Osteoblast (primary cell): ENCODE measurements around the gene ASTN2. TPM values are rescaled to one million over a fixed set of nuclear protein-coding genes. Genes with fewer than 3 reads are reported as not detected.

ENCODE experiments used
- DNase-seq: peaks from one replicate; pipeline ENCODE4 v3.0.0; 2011; ENCODE audit warnings: low spot score, mixed read lengths; ENCODE audit not compliant: insufficient read length; ENCODE audit errors: missing footprints
- H2AFZ ChIP-seq: 2 replicates; pipeline ENCODE4 v1.6.0; 2011; ENCODE audit warnings: mild to moderate bottlenecking, low read length
- H3K27ac ChIP-seq: 2 replicates; pipeline ENCODE4 v1.5.1; 2011; ENCODE audit warnings: mild to moderate bottlenecking, low read depth, low read length, moderate library complexity
- H3K27me3 ChIP-seq: 2 replicates; pipeline ENCODE4 v1.6.0; 2012; ENCODE audit warnings: mild to moderate bottlenecking, control low read depth, inconsistent platforms, low read length, moderate library complexity; ENCODE audit not compliant: insufficient read depth
- H3K36me3 ChIP-seq: 2 replicates; pipeline ENCODE4 v1.5.1; 2011; ENCODE audit warnings: mild to moderate bottlenecking, low read length, control low read depth, moderate library complexity; ENCODE audit not compliant: insufficient read depth
- H3K4me1 ChIP-seq: 2 replicates; pipeline ENCODE4 v1.5.1; 2011; ENCODE audit warnings: mild to moderate bottlenecking, low read length, control low read depth, moderate library complexity; ENCODE audit not compliant: insufficient read depth
- H3K4me2 ChIP-seq: 2 replicates; pipeline ENCODE4 v1.6.0; 2011; ENCODE audit warnings: mild to moderate bottlenecking, low read length; ENCODE audit not compliant: insufficient read depth
- H3K4me3 ChIP-seq: fragments of 200-600 bp; sonication (generic); 3 replicates; pipeline ENCODE4 v1.5.1; 2012; ENCODE audit warnings: mild to moderate bottlenecking, low read length, inconsistent platforms; ENCODE audit not compliant: insufficient read depth
- H3K79me2 ChIP-seq: 2 replicates; pipeline ENCODE4 v1.6.0; 2012; ENCODE audit warnings: mild to moderate bottlenecking, low read length, control low read depth, inconsistent platforms; ENCODE audit not compliant: insufficient read depth
- H3K9me3 ChIP-seq: 2 replicates; pipeline ENCODE4 v1.5.1; 2011; ENCODE audit warnings: low read depth, low read length, control low read depth
- H4K20me1 ChIP-seq: 2 replicates; pipeline ENCODE4 v1.6.0; 2012; ENCODE audit warnings: mild to moderate bottlenecking, low read length, control low read depth; ENCODE audit not compliant: insufficient read depth
- total RNA-seq: library from RNA; depleted of rRNA; stranded (reverse); fragments of >200 nt; gene quantifications from 2 replicates; pipeline ENCODE4 v1.2.3, GENCODE V29; 2012
- TF ChIP-seq, protein P1 (sequence below): IDR thresholded peaks from 2 replicates; pipeline ENCODE4 v1.5.1; 2011; ENCODE audit warnings: mild to moderate bottlenecking, low read depth, low read length, moderate library complexity; ENCODE audit errors: extremely low read depth

The ASTN2 gene
- total RNA-seq, 1 donor, result 4.7 TPM

DNA sequence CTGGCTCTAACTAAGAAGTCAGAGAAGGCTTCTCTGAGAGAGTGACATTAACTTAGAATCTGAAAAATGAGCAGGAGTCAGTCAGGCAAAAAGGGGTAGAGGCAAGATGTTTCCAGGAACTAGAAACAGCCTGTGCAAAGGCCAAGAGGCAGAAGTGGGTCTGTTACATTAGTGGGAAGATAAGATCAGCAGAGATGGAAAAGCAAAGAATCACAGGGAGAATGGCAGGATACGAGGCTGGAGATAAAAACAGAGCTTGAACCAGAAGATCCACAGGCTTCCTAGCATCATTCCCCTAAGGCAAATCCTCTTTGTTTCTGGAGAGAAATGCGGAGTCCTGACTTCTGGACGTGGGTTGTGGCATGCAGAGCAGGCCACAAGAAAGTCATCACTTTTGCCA, 27.4 kb downstream of the ASTN2 start:
- H3K4me2 ChIP-seq, result no peak overlapping the region
- H3K79me2 ChIP-seq, result no peaks in the 10 kb centered on the region
- no peak overlapping the region for H2AFZ ChIP-seq
- H3K9me3 ChIP-seq, result no peaks in the 10 kb centered on the region
- H3K27me3 ChIP-seq, result no peaks in the 10 kb centered on the region
- no peaks in the 10 kb centered on the region for H3K4me1 ChIP-seq
- TF ChIP-seq, protein P1, sequence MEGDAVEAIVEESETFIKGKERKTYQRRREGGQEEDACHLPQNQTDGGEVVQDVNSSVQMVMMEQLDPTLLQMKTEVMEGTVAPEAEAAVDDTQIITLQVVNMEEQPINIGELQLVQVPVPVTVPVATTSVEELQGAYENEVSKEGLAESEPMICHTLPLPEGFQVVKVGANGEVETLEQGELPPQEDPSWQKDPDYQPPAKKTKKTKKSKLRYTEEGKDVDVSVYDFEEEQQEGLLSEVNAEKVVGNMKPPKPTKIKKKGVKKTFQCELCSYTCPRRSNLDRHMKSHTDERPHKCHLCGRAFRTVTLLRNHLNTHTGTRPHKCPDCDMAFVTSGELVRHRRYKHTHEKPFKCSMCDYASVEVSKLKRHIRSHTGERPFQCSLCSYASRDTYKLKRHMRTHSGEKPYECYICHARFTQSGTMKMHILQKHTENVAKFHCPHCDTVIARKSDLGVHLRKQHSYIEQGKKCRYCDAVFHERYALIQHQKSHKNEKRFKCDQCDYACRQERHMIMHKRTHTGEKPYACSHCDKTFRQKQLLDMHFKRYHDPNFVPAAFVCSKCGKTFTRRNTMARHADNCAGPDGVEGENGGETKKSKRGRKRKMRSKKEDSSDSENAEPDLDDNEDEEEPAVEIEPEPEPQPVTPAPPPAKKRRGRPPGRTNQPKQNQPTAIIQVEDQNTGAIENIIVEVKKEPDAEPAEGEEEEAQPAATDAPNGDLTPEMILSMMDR, result no peak
- H3K36me3 ChIP-seq, result no peaks in the 10 kb centered on the region
- H4K20me1 ChIP-seq, result no peaks in the 10 kb centered on the region
- DNase-seq, result no peak
- H3K4me3 ChIP-seq, result no peak overlapping the region
- no peak overlapping the region for H3K27ac ChIP-seq

DNA sequence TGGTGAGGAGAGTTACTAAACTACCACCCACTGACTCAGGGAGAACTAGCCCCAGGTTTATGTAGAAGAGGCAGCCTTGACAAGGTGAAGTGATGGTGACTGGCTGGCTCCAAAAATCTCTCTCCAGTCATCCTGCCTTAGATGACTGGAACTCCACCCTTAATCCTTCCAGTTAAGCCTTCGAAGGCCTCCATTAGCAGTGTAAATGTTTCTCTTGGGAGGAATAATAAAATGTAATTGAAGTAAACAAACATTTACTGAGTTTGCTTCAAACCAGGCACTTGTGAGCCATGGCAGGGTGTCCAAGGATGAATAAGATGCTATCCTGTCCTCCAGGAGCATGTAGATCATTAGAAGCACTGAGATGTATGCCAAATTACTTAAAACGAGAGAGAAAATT, 35.5 kb downstream of the ASTN2 start:
- Histone ChIP-seq H3K36me3 (no peaks in the 10 kb centered on the region), H3K79me2 (no peaks in the 10 kb centered on the region)
- DNase-seq, result no peak

DNA sequence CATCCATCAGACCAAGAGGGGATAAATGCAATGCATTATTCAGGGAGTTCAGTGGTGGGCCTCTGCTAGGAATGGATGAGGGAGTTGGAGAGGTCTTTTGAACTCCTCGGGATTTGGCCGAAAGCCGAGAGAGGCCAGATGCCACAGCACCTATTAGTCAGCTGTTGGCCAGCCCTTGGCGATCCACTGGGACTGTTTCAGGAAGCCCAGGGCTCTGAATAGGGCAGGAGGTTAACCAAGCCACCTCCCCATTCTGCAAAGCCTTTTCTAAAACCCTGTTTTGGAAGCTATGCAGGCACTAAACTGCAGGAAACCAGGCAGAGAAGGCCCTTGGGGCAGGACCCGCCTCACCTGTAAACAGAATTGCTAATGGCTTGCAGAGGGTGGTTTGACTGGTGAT, 37.8 kb downstream of the ASTN2 start:
- no peaks in the 10 kb centered on the region for H3K9me3 ChIP-seq
- H3K36me3 ChIP-seq, result no peaks in the 10 kb centered on the region
- H2AFZ ChIP-seq, result no peak overlapping the region
- H3K4me3 ChIP-seq, result no peak overlapping the region
- no peaks in the 10 kb centered on the region for H3K27me3 ChIP-seq
- no peaks in the 10 kb centered on the region for H4K20me1 ChIP-seq
- H3K4me1 ChIP-seq, result no peaks in the 10 kb centered on the region
- TF ChIP-seq, protein P1, result no peak
- no peak overlapping the region for H3K4me2 ChIP-seq
- no peaks in the 10 kb centered on the region for H3K79me2 ChIP-seq
- no peak for DNase-seq
- H3K27ac ChIP-seq, result no peak overlapping the region

More for the DNA sequence above, 35.5 kb downstream of the ASTN2 start:
- H3K27me3 ChIP-seq, result no peaks in the 10 kb centered on the region
- H3K4me3 ChIP-seq, result no peak overlapping the region
- H3K4me1 ChIP-seq, result no peaks in the 10 kb centered on the region
- H3K27ac ChIP-seq, result no peak overlapping the region
- H2AFZ ChIP-seq, result no peak overlapping the region
- TF ChIP-seq, protein P1, result no peak
- no peaks in the 10 kb centered on the region for H3K9me3 ChIP-seq
- H4K20me1 ChIP-seq, result no peaks in the 10 kb centered on the region
- H3K4me2 ChIP-seq, result no peak overlapping the region

DNA sequence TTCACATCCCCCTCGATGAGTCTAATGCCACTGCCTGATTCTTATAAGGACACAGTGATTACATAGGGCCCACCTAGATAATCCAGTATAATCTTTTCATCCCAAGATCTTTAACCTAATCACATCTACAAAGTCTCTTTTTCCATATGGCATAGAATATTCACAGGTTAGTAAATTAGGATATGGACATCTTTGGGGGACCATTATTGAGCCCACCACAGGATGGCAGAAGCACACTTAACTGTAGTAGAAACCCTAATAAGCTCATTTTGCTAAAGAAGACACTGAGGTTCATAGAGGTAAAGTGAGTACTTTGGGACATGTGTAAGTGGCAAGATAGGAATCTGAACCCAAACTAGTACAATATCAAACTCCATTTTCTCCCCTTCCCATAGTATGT, 38.9 kb downstream of the ASTN2 start:
- H3K4me1 ChIP-seq, result no peaks in the 10 kb centered on the region
- H4K20me1 ChIP-seq, result no peaks in the 10 kb centered on the region
- H3K9me3 ChIP-seq, result no peaks in the 10 kb centered on the region
- no peak overlapping the region for H3K4me2 ChIP-seq
- no peak overlapping the region for H2AFZ ChIP-seq
- H3K36me3 ChIP-seq, result no peaks in the 10 kb centered on the region
- no peak overlapping the region for H3K27ac ChIP-seq
- H3K79me2 ChIP-seq, result no peaks in the 10 kb centered on the region
- no peak overlapping the region for H3K4me3 ChIP-seq
- DNase-seq, result no peak
- TF ChIP-seq, protein P1, result no peak
- H3K27me3 ChIP-seq, result no peaks in the 10 kb centered on the region
